ENCODE measurements around the gene FAM120B. TPM values are rescaled to one million over a fixed set of nuclear protein-coding genes. Genes with fewer than 3 reads are reported as not detected.

FAM120B gene
- total RNA-seq, 1 experiment from 2014 or later, result 16.7 TPM

- no peak overlapping the region for H3K23ac ChIP-seq (ENCODE audit: insufficient read length, low read depth, low read length)
- no peaks in the 10 kb centered on the region for H3K4me1 ChIP-seq (ENCODE audit: insufficient read depth, low read length)
- no peak overlapping the region for H3K4ac ChIP-seq (ENCODE audit: low read depth, low read length)
- H3K36me3 Mint-ChIP-seq (ENCODE audit: insufficient read depth in 1 of 3, low read depth in 3 of 3), result peaks cover 0 to 9% (median 5%) of the 10 kb centered on the region in 3 experiments; a peak in 5 of 7 replicates
- peaks cover 16 to 29% of the 10 kb centered on the region in 2 experiments for H3K4me1 Mint-ChIP-seq
- no peak overlapping the region for H2BK5ac ChIP-seq (ENCODE audit: insufficient read length, low read length)
- H3K56ac ChIP-seq (ENCODE audit: insufficient read length, low read depth, low read length), result no peak overlapping the region
- H3K4me3 Mint-ChIP-seq, result no peak overlapping the region
- no peak overlapping the region for H3K27ac Mint-ChIP-seq
- H2BK15ac ChIP-seq (ENCODE audit: low read depth, low read length), result no peak overlapping the region
- WGBS (ENCODE audit: extremely low coverage, insufficient read length, low lambda C conversion rate), result no CpG with 5 or more reads among the region's 1 CpG
- no peak overlapping the region for H3T11ph ChIP-seq (ENCODE audit: low read length)
- H3K18ac ChIP-seq (ENCODE audit: insufficient read length, low read depth, low read length), result no peak overlapping the region
- no peak overlapping the region for H3K27ac ChIP-seq (ENCODE audit: insufficient read length, low read depth, low read length)
- no peak overlapping the region for H3K14ac ChIP-seq (ENCODE audit: insufficient read depth, low read length)
- H3K9ac ChIP-seq (ENCODE audit: extremely low read depth, insufficient read length, low read length), result no peak overlapping the region
- no peaks in the 10 kb centered on the region for H3K27me3 ChIP-seq (ENCODE audit: insufficient read depth, low read length)
- H2BK20ac ChIP-seq (ENCODE audit: low read depth, low read length, poor library complexity, severe bottlenecking), result no peak overlapping the region
- no peaks in the 10 kb centered on the region for H3K23me2 ChIP-seq (ENCODE audit: insufficient read length, low read depth, low read length, poor library complexity, severe bottlenecking)
- no peak for DNase-seq
- peaks cover 6% of the 10 kb centered on the region for H3K27me3 Mint-ChIP-seq (ENCODE audit: low read depth)
- no peak overlapping the region for H2BK120ac ChIP-seq (ENCODE audit: low read depth, low read length, poor library complexity, severe bottlenecking)
- no peaks in the 10 kb centered on the region for H3K79me1 ChIP-seq (ENCODE audit: insufficient read depth, low read depth, low read length, poor library complexity, severe bottlenecking)
- H3K79me2 ChIP-seq (ENCODE audit: insufficient read depth, low read length), result no peaks in the 10 kb centered on the region
- no peak overlapping the region for H4K91ac ChIP-seq (ENCODE audit: insufficient read length, low read depth, low read length)
- H3K9me3 ChIP-seq (ENCODE audit: control insufficient read depth, low read depth, low read length), result no peaks in the 10 kb centered on the region
- H3K9me3 Mint-ChIP-seq, result peaks cover 0 to 4% of the 10 kb centered on the region in 2 experiments; a peak in 3 of 5 replicates
- no peak overlapping the region for H2BK12ac ChIP-seq (ENCODE audit: insufficient read length, low read depth, low read length)
- TF ChIP-seq CTCF (conservative IDR thresholded peaks at IDR 0.05), result no peak
- H3K4me2 ChIP-seq (ENCODE audit: insufficient read depth, insufficient read length, low read length), result no peak overlapping the region
- no peak overlapping the region for H4K5ac ChIP-seq (ENCODE audit: insufficient read length, low read depth, low read length)
- no peak overlapping the region for H4K8ac ChIP-seq (replicated peaks; ENCODE audit: insufficient read length, low read depth, low read length)
- H2AFZ ChIP-seq (ENCODE audit: low read length), result no peak overlapping the region
- no peak overlapping the region for H2AK5ac ChIP-seq (ENCODE audit: insufficient read length, low read length)
- H4K20me1 ChIP-seq (ENCODE audit: control insufficient read depth, insufficient read depth, insufficient read length), result no peaks in the 10 kb centered on the region
These were observed 129.2 kb downstream of the FAM120B start for GRCh38 chr6:170435766-170436165.

All from H9 (cell line).